ENCODE measurements around the gene TIMP2. TPM values are rescaled to one million over a fixed set of nuclear protein-coding genes. Genes with fewer than 3 reads are reported as not detected.

Gene TIMP2
- polyA plus RNA-seq, 1 donor = 89.2 TPM

GRCh38 chr17:78849026-78849425, 76.2 kb downstream of the TIMP2 start:
- Histone ChIP-seq H3K27ac (ENCODE audit: low read length) (no peak overlapping the region), H3K4me3 (ENCODE audit: low read length) (no peak overlapping the region), H3K27me3 (ENCODE audit: control insufficient read depth, insufficient read depth, low read length) (no peaks in the 10 kb centered on the region), H3K36me3 (ENCODE audit: control insufficient read depth, insufficient read depth, low read length) (peaks cover 3% of the 10 kb centered on the region), H3K4me1 (ENCODE audit: control insufficient read depth, insufficient read depth, low read length) (peaks cover 3% of the 10 kb centered on the region), H3K9me3 (ENCODE audit: control insufficient read depth, low read depth, low read length) (no peaks in the 10 kb centered on the region)
- no peak for DNase-seq
- no CpG with 5 or more reads among the region's 5 CpGs for WGBS (ENCODE audit: insufficient coverage, low lambda C conversion rate)

GRCh38 chr17:78847052-78847451, 78.1 kb downstream of the TIMP2 start:
- 100% methylated on average over 1 of the region's 3 CpGs for WGBS (ENCODE audit: insufficient coverage, low lambda C conversion rate)
- Histone ChIP-seq H3K27ac (ENCODE audit: low read length) (no peak overlapping the region), H3K36me3 (ENCODE audit: control insufficient read depth, insufficient read depth, low read length) (no peaks in the 10 kb centered on the region), H3K4me3 (ENCODE audit: low read length) (no peak overlapping the region), H3K27me3 (ENCODE audit: control insufficient read depth, insufficient read depth, low read length) (no peaks in the 10 kb centered on the region), H3K4me1 (ENCODE audit: control insufficient read depth, insufficient read depth, low read length) (peaks cover 3% of the 10 kb centered on the region), H3K9me3 (ENCODE audit: control insufficient read depth, low read depth, low read length) (no peaks in the 10 kb centered on the region)
- DNase-seq = no peak

- peaks cover 10% of the 10 kb centered on the region for H3K4me1 ChIP-seq (ENCODE audit: control insufficient read depth, insufficient read depth, low read length)
- no peak overlapping the region for H3K27ac ChIP-seq (ENCODE audit: low read length)
- H3K9me3 ChIP-seq (ENCODE audit: control insufficient read depth, low read depth, low read length) = no peaks in the 10 kb centered on the region
- no CpG with 5 or more reads among the region's 9 CpGs for WGBS (ENCODE audit: insufficient coverage, low lambda C conversion rate)
- DNase-seq = no peak
- no peaks in the 10 kb centered on the region for H3K36me3 ChIP-seq (ENCODE audit: control insufficient read depth, insufficient read depth, low read length)
- no peaks in the 10 kb centered on the region for H3K27me3 ChIP-seq (ENCODE audit: control insufficient read depth, insufficient read depth, low read length)
- no peak overlapping the region for H3K4me3 ChIP-seq (ENCODE audit: low read length)
Measured at GRCh38 chr17:78844301-78845005, 80.7 kb downstream of the TIMP2 start.

- WGBS (ENCODE audit: insufficient coverage, low lambda C conversion rate) = no CpG with 5 or more reads among the region's 10 CpGs
- H3K4me1 ChIP-seq (ENCODE audit: control insufficient read depth, insufficient read depth, low read length) = peaks cover 19% of the 10 kb centered on the region
- no peak overlapping the region for H3K4me3 ChIP-seq (ENCODE audit: low read length)
- DNase-seq = no peak
- no peaks in the 10 kb centered on the region for H3K9me3 ChIP-seq (ENCODE audit: control insufficient read depth, low read depth, low read length)
- no peaks in the 10 kb centered on the region for H3K36me3 ChIP-seq (ENCODE audit: control insufficient read depth, insufficient read depth, low read length)
- no peak overlapping the region for H3K27ac ChIP-seq (ENCODE audit: low read length)
- H3K27me3 ChIP-seq (ENCODE audit: control insufficient read depth, insufficient read depth, low read length) = no peaks in the 10 kb centered on the region
Measured at GRCh38 chr17:78842881-78843565, 82.2 kb downstream of the TIMP2 start.

- no peaks in the 10 kb centered on the region for H3K9me3 ChIP-seq (ENCODE audit: control insufficient read depth, low read depth, low read length)
- peaks cover 18% of the 10 kb centered on the region for H3K36me3 ChIP-seq (ENCODE audit: control insufficient read depth, insufficient read depth, low read length)
- H3K27ac ChIP-seq (ENCODE audit: low read length) = peak within 1 kb of the TSS; percentile 100
- peak within 1 kb of the TSS; percentile 97 for H3K4me3 ChIP-seq (ENCODE audit: low read length)
- peak; percentile 100 for DNase-seq
- WGBS (ENCODE audit: insufficient coverage, low lambda C conversion rate) = no CpG with 5 or more reads among the region's 74 CpGs
- H3K27me3 ChIP-seq (ENCODE audit: control insufficient read depth, insufficient read depth, low read length) = no peaks in the 10 kb centered on the region
- H3K4me1 ChIP-seq (ENCODE audit: control insufficient read depth, insufficient read depth, low read length) = peaks cover 19% of the 10 kb centered on the region
Measured at GRCh38 chr17:78840780-78841611, 84.2 kb downstream of the TIMP2 start, which contains the start of gene USP36. Gene USP36 (minus strand): TSS chr17:78840814. CDS start chr17:78836363, 4,451 bp downstream.

- no peaks in the 10 kb centered on the region for H3K9me3 ChIP-seq (ENCODE audit: control insufficient read depth, low read depth, low read length)
- no CpG with 5 or more reads among the region's 35 CpGs for WGBS (ENCODE audit: insufficient coverage, low lambda C conversion rate)
- peaks cover 23% of the 10 kb centered on the region for H3K36me3 ChIP-seq (ENCODE audit: control insufficient read depth, insufficient read depth, low read length)
- H3K27me3 ChIP-seq (ENCODE audit: control insufficient read depth, insufficient read depth, low read length) = no peaks in the 10 kb centered on the region
- no peak for DNase-seq
- H3K4me1 ChIP-seq (ENCODE audit: control insufficient read depth, insufficient read depth, low read length) = peaks cover 19% of the 10 kb centered on the region
- H3K27ac ChIP-seq (ENCODE audit: low read length) = peak overlapping the region; percentile 94
- peak overlapping the region; percentile 67 for H3K4me3 ChIP-seq (ENCODE audit: low read length)
Measured at GRCh38 chr17:78840530-78840779, 84.7 kb downstream of the TIMP2 start.

GRCh38 chr17:78839762-78840529, 85.2 kb downstream of the TIMP2 start:
- Histone ChIP-seq H3K27me3 (ENCODE audit: control insufficient read depth, insufficient read depth, low read length) (no peaks in the 10 kb centered on the region), H3K36me3 (ENCODE audit: control insufficient read depth, insufficient read depth, low read length) (peaks cover 28% of the 10 kb centered on the region), H3K9me3 (ENCODE audit: control insufficient read depth, low read depth, low read length) (no peaks in the 10 kb centered on the region), H3K4me1 (ENCODE audit: control insufficient read depth, insufficient read depth, low read length) (peaks cover 19% of the 10 kb centered on the region), H3K27ac (ENCODE audit: low read length) (peak overlapping the region; percentile 94), H3K4me3 (ENCODE audit: low read length) (peak overlapping the region; percentile 67)
- DNase-seq = peak in 1 of 2 donors; percentile 74
- WGBS (ENCODE audit: insufficient coverage, low lambda C conversion rate) = no CpG with 5 or more reads among the region's 73 CpGs

GRCh38 chr17:78839235-78839761, 85.9 kb downstream of the TIMP2 start:
- H3K27ac ChIP-seq (ENCODE audit: low read length) = peak overlapping the region; percentile 94
- whole genome bisulfite sequencing (ENCODE audit: insufficient coverage, low lambda C conversion rate) = no CpG with 5 or more reads among the region's 11 CpGs
- no peaks in the 10 kb centered on the region for H3K9me3 ChIP-seq (ENCODE audit: control insufficient read depth, low read depth, low read length)
- no peaks in the 10 kb centered on the region for H3K27me3 ChIP-seq (ENCODE audit: control insufficient read depth, insufficient read depth, low read length)
- H3K4me1 ChIP-seq (ENCODE audit: control insufficient read depth, insufficient read depth, low read length) = peaks cover 19% of the 10 kb centered on the region
- peaks cover 35% of the 10 kb centered on the region for H3K36me3 ChIP-seq (ENCODE audit: control insufficient read depth, insufficient read depth, low read length)
- DNase-seq = no peak
- H3K4me3 ChIP-seq (ENCODE audit: low read length) = peak overlapping the region; percentile 67

GRCh38 chr17:78838574-78839005, 86.6 kb downstream of the TIMP2 start:
- 40% methylated on average over 1 of the region's 22 CpGs for WGBS (ENCODE audit: insufficient coverage, low lambda C conversion rate)
- H3K27ac ChIP-seq (ENCODE audit: low read length) = no peak overlapping the region
- peaks cover 19% of the 10 kb centered on the region for H3K4me1 ChIP-seq (ENCODE audit: control insufficient read depth, insufficient read depth, low read length)
- H3K9me3 ChIP-seq (ENCODE audit: control insufficient read depth, low read depth, low read length) = no peaks in the 10 kb centered on the region
- no peaks in the 10 kb centered on the region for H3K27me3 ChIP-seq (ENCODE audit: control insufficient read depth, insufficient read depth, low read length)
- H3K36me3 ChIP-seq (ENCODE audit: control insufficient read depth, insufficient read depth, low read length) = peaks cover 41% of the 10 kb centered on the region
- H3K4me3 ChIP-seq (ENCODE audit: low read length) = peak overlapping the region; percentile 67
- DNase-seq = peak in 1 of 2 donors; percentile 44
